HT-29 (cell line): ENCODE measurements around the gene OR56B4. TPM values are rescaled to one million over a fixed set of nuclear protein-coding genes. Genes with fewer than 3 reads are reported as not detected.
A peak's percentile ranks its signal among the peaks of the same experiment; 100 is the strongest.
"Not testable (repeated sequence)": the region's sequence is repeated elsewhere in the genome, so short reads cannot be mapped to it uniquely, and the experiment has no call there.

Experiments
- DNase-seq: peaks from one replicate; pipeline ENCODE4 v3.0.0-alpha.2; 2015; ENCODE audit warnings: low spot score
- total RNA-seq: library from RNA; depleted of rRNA; stranded (reverse); fragments of >200 nt; shearing (Covaris generic); gene quantifications from 2 replicates; pipeline ENCODE4 v1.2.3, GENCODE V29; 2014; rRNA removed

OR56B4 gene
- not detected in 2 replicates for total RNA-seq

GRCh38 chr11:6107384-6107783 lies at the start of gene OR56B4:
Gene OR56B4 (plus strand): TSS chr11:6107684. CDS start chr11:6107779, 95 bp downstream.
- not testable (repeated sequence) for DNase-seq

GRCh38 chr11:6061475-6061874 lies 46.0 kb upstream of the OR56B4 start:
- DNase-seq = no peak

- DNase-seq = peak; percentile 13
Observed at GRCh38 chr11:6062691-6063358, 44.7 kb upstream of the OR56B4 start.

- no peak for DNase-seq
Observed at GRCh38 chr11:6067502-6067901, 40.0 kb upstream of the OR56B4 start.

GRCh38 chr11:6076443-6076842 lies 31.0 kb upstream of the OR56B4 start:
- not testable (repeated sequence) for DNase-seq

GRCh38 chr11:6077723-6078122 lies 29.8 kb upstream of the OR56B4 start:
- no peak for DNase-seq

- no peak for DNase-seq
Observed at GRCh38 chr11:6079463-6079862, 28.0 kb upstream of the OR56B4 start.

- no peak for DNase-seq
Observed at GRCh38 chr11:6083129-6083528, 24.4 kb upstream of the OR56B4 start.

GRCh38 chr11:6084587-6084986 lies 22.9 kb upstream of the OR56B4 start:
- no peak for DNase-seq

GRCh38 chr11:6094186-6094585 lies 13.3 kb upstream of the OR56B4 start:
- no peak for DNase-seq

GRCh38 chr11:6095798-6096197 lies 11.7 kb upstream of the OR56B4 start:
- no peak for DNase-seq

GRCh38 chr11:6096417-6096816 lies 11.1 kb upstream of the OR56B4 start:
- no peak for DNase-seq

GRCh38 chr11:6099577-6099976 lies 7.9 kb upstream of the OR56B4 start:
- no peak for DNase-seq

- DNase-seq = no peak
Observed at GRCh38 chr11:6110011-6110410, 2.5 kb downstream of the OR56B4 start.

GRCh38 chr11:6111673-6112072 lies 4.2 kb downstream of the OR56B4 start:
- no peak for DNase-seq

GRCh38 chr11:6116638-6117037 lies 9.2 kb downstream of the OR56B4 start:
- peak; percentile 5 for DNase-seq

GRCh38 chr11:6124245-6124644 lies 16.8 kb downstream of the OR56B4 start:
- DNase-seq = no peak

GRCh38 chr11:6127881-6128280 lies 20.4 kb downstream of the OR56B4 start:
- no peak for DNase-seq

GRCh38 chr11:6129011-6129410 lies 21.5 kb downstream of the OR56B4 start:
- no peak for DNase-seq

- no peak for DNase-seq
Observed at GRCh38 chr11:6129635-6130034, 22.2 kb downstream of the OR56B4 start.

- no peak for DNase-seq
Observed at GRCh38 chr11:6132431-6132830, 24.9 kb downstream of the OR56B4 start.

GRCh38 chr11:6135936-6136335 lies 28.5 kb downstream of the OR56B4 start:
- DNase-seq = not testable (repeated sequence)

- no peak for DNase-seq
Observed at GRCh38 chr11:6142936-6143335, 35.5 kb downstream of the OR56B4 start.

GRCh38 chr11:6143737-6144136 lies 36.3 kb downstream of the OR56B4 start:
- not testable (repeated sequence) for DNase-seq
